GM12891 (cell line): ENCODE data around the gene DLX6.

Experiments
- PAX5 ChIP-seq: IDR thresholded peaks from 2 replicates; pipeline ENCODE4 v1.6.1; 2011; ENCODE audit warnings: low read length, moderate library complexity, mild to moderate bottlenecking; ENCODE audit not compliant: insufficient read depth, severe bottlenecking
- POLR2A ChIP-seq: IDR thresholded peaks from 2 replicates; pipeline ENCODE4 v1.6.1; 2011; ENCODE audit warnings: low read depth, low read length, control low read depth
- POLR2AphosphoS5 ChIP-seq: IDR thresholded peaks from 2 replicates; pipeline ENCODE4 v1.6.1; 2011; ENCODE audit warnings: low read depth, low read length, control low read depth
- POU2F2 ChIP-seq: IDR thresholded peaks from 2 replicates; pipeline ENCODE4 v1.6.1; 2011; ENCODE audit warnings: low read depth, mild to moderate bottlenecking, control low read depth, low read length, moderate library complexity
- TAF1 ChIP-seq: IDR thresholded peaks from 2 replicates; pipeline ENCODE4 v1.6.1; 2011; ENCODE audit warnings: low read depth, low read length, control low read depth

- TF ChIP-seq POLR2A (no peak), TAF1 (no peak), POLR2AphosphoS5 (no peak), POU2F2 (no peak), PAX5 (no peak)
Observed at GRCh38 chr7:96993094-96993865, 12.1 kb upstream of the DLX6 start.
